HG03095 (cell line): Measurements from ENCODE around the gene CLDN5.
"Not testable (repeated sequence)": the region's sequence is repeated elsewhere in the genome, so short reads cannot be mapped to it uniquely, and the experiment has no call there.

Experiments used
- ATAC-seq: cut with Tn5 transposase; IDR thresholded peaks from one replicate; pipeline ENCODE4 v1.9.1; 2021; ENCODE audit warnings: moderate library complexity; ENCODE audit not compliant: unreplicated experiment

CLDN5 gene

GRCh38 chr22:19548964-19549363 lies 24.8 kb upstream of the CLDN5 start:
- ATAC-seq: no peak

- not testable (repeated sequence) for ATAC-seq
Measured at GRCh38 chr22:19548427-19548826, 24.2 kb upstream of the CLDN5 start.

GRCh38 chr22:19547620-19548019 lies 23.4 kb upstream of the CLDN5 start:
- no peak for ATAC-seq

GRCh38 chr22:19546680-19547079 lies 22.5 kb upstream of the CLDN5 start:
- ATAC-seq: no peak

GRCh38 chr22:19545935-19546207 lies 21.7 kb upstream of the CLDN5 start:
- ATAC-seq: no peak

- no peak for ATAC-seq
Measured at GRCh38 chr22:19543970-19544708, 19.9 kb upstream of the CLDN5 start.

GRCh38 chr22:19540394-19540793 lies 16.2 kb upstream of the CLDN5 start:
- no peak for ATAC-seq

- ATAC-seq: no peak
Measured at GRCh38 chr22:19537941-19538488, 13.8 kb upstream of the CLDN5 start.

GRCh38 chr22:19536564-19536963 lies 12.4 kb upstream of the CLDN5 start:
- no peak for ATAC-seq

GRCh38 chr22:19535001-19535400 lies 10.8 kb upstream of the CLDN5 start:
- ATAC-seq: no peak

- ATAC-seq: no peak
Measured at GRCh38 chr22:19533857-19534256, 9.6 kb upstream of the CLDN5 start.

- no peak for ATAC-seq
Measured at GRCh38 chr22:19533049-19533626, 8.9 kb upstream of the CLDN5 start.

GRCh38 chr22:19531327-19531726 lies 7.1 kb upstream of the CLDN5 start:
- ATAC-seq: not testable (repeated sequence)

- no peak for ATAC-seq
Measured at GRCh38 chr22:19530751-19531150, 6.5 kb upstream of the CLDN5 start.

GRCh38 chr22:19529811-19530210 lies 5.6 kb upstream of the CLDN5 start:
- ATAC-seq: no peak

GRCh38 chr22:19527861-19528417 lies 3.7 kb upstream of the CLDN5 start:
- ATAC-seq: no peak

- ATAC-seq: no peak
Measured at GRCh38 chr22:19527321-19527721, 3.1 kb upstream of the CLDN5 start.

- no peak for ATAC-seq
Measured at GRCh38 chr22:19526702-19527111, 2.5 kb upstream of the CLDN5 start.

- ATAC-seq: no peak
Measured at GRCh38 chr22:19526076-19526701, 2.0 kb upstream of the CLDN5 start.

GRCh38 chr22:19525666-19526065 lies 1.5 kb upstream of the CLDN5 start:
- no peak for ATAC-seq

GRCh38 chr22:19525116-19525660 lies 978 bp upstream of the CLDN5 start:
- ATAC-seq: no peak
